ENCODE data around the gene USP28.
"Not testable (repeated sequence)": the region's sequence is repeated elsewhere in the genome, so short reads cannot be mapped to it uniquely, and the experiment has no call there.

Gene USP28

GRCh38 chr11:113764527-113765219, 110.7 kb downstream of the USP28 start:
- DNase-seq, result no peak

- not testable (repeated sequence) for DNase-seq
These were observed 112.3 kb downstream of the USP28 start for GRCh38 chr11:113763040-113763439.

- no peak for DNase-seq
These were observed 115.1 kb downstream of the USP28 start for GRCh38 chr11:113760241-113760640.

GRCh38 chr11:113752932-113753331, 122.4 kb downstream of the USP28 start:
- no peak for DNase-seq
